Stomach (tissue), 9 donors: ENCODE data around the gene NEAT1. TPM values are rescaled to one million over a fixed set of nuclear protein-coding genes. Genes with fewer than 3 reads are reported as not detected.

Experiments
- DNase-seq, 2 donors: peaks; one replicate each; pipeline versions ENCODE4 v3.0.0 to v3.0.0-alpha.2; 2013 to 2019
- H3K27ac ChIP-seq, 5 donors: fragments of 200-600 bp in 4 of 5; sonication (generic) in 4 of 5; one replicate each; pipeline ENCODE4 v1.5.1; 2013 to 2019; ENCODE audit warnings: mild to moderate bottlenecking in 1 of 5, moderate library complexity in 1 of 5
- H3K27me3 ChIP-seq, 3 donors: fragments of 200-600 bp; sonication (generic); one replicate each; pipeline ENCODE4 v1.5.1; 2017 to 2019; ENCODE audit warnings: mixed run types in 1 of 3
- H3K36me3 ChIP-seq, 4 donors: fragments of 200-600 bp; sonication (generic); 1 replicate in 3 of 4; 2 replicates in 1 of 4; pipeline ENCODE4 v1.5.1; 2016 to 2019
- H3K4me1 ChIP-seq, 4 donors: fragments of 200-600 bp; sonication (generic); one replicate each; pipeline ENCODE4 v1.5.1; 2016 to 2019
- H3K4me3 ChIP-seq, 4 donors: fragments of 200-600 bp; sonication (generic) in 3 of 4; one replicate each; pipeline ENCODE4 v1.5.1; 2016 to 2019; ENCODE audit warnings: mild to moderate bottlenecking in 1 of 4
- H3K9me3 ChIP-seq, 4 donors: fragments of 200-600 bp; sonication (generic); one replicate each; pipeline ENCODE4 v1.5.1; 2016 to 2019
- CTCF ChIP-seq, 7 experiments: fragments of 450-650 bp in 4 of 7; fragments of 200-600 bp in 3 of 7; sonication (generic) in 3 of 7; IDR thresholded peaks; one replicate each; pipeline ENCODE4 v1.5.1; 2016 to 2019; ENCODE audit warnings: antibody characterized with exemption in 7 of 7, control low read depth in 2 of 7, mild to moderate bottlenecking in 1 of 7
- EP300 ChIP-seq: sonication (generic); formaldehyde crosslinking; IDR thresholded peaks from one replicate; pipeline ENCODE4 v1.6.1; 2017; ENCODE audit warnings: antibody characterized with exemption
- POLR2A ChIP-seq, 4 donors: fragments of 450-650 bp; IDR thresholded peaks; one replicate each; pipeline ENCODE4 v1.6.1; 2016; ENCODE audit warnings: antibody characterized with exemption in 4 of 4, control low read depth in 2 of 4, mild to moderate bottlenecking in 1 of 4, moderate library complexity in 1 of 4
- POLR2AphosphoS5 ChIP-seq, 3 donors: sonication (generic); formaldehyde crosslinking; IDR thresholded peaks; one replicate each; pipeline ENCODE4 v1.6.1; 2016; ENCODE audit warnings: antibody characterized with exemption in 3 of 3
- WGBS, 5 donors: extraction: QIAGEN DNeasy Blood & Tissue Kit in 3 of 5; methylation state at CpG; one replicate each; pipeline versions ENCODE4 v1.1.5 to v1.1.7; 2013 to 2018; 5-methylcytosine and 5-hydroxymethylcytosine counted together
- intact Hi-C: fragments of 100-400 bp; cut with DNase I; formaldehyde crosslinking; loops from one replicate; pipeline ENCODE4 v1.15.1; 2023; ENCODE audit warnings: low total_unique reads
- polyA plus RNA-seq, 3 donors: library from polyadenylated mRNA; stranded (reverse); fragments of 200-250 nt; gene quantifications; one replicate each; pipeline ENCODE4 v1.2.3, GENCODE V29; 2013
- total RNA-seq, 5 donors: library from RNA; depleted of rRNA; stranded (reverse); fragments of >200 nt; gene quantifications; one replicate each; pipeline versions ENCODE4 v1.1.0 to v1.2.3, GENCODE V29; 2014 to 2016
- donor health status: healthy with polysubstance abuse.
- donor health status: Bipolar disorder and iron deficiency.
- donor health status: healthy.

Gene NEAT1
- total and polyA plus RNA-seq, 8 donors = 131 to 2,124 (median 707) TPM

- intact Hi-C loops = no loop called here
- Histone ChIP-seq H3K4me3 (peak overlapping the region; percentile 19 to 81 (median 33)), H3K27ac (peak overlapping the region; percentile 98 to 100 (median 99)), H3K9me3 (no peaks in the 10 kb centered on the region), H3K27me3 (no peaks in the 10 kb centered on the region), H3K4me1 (peaks cover 43 to 60% (median 56%) of the 10 kb centered on the region in 4 donors), H3K36me3 (peaks cover 8 to 29% (median 23%) of the 10 kb centered on the region in 4 donors)
- WGBS, 5 donors = 2 to 4% (median 3%) methylated on average over 10 to 18 of the region's 18 CpGs
- TF ChIP-seq POLR2AphosphoS5 (IDR thresholded peaks at IDR 0.05) (peak; percentile 61 to 96 (median 76)), CTCF (IDR thresholded peaks at IDR 0.05) (peak in 6 of 7 experiments; percentile 93 to 99 (median 98)), POLR2A (IDR thresholded peaks at IDR 0.05) (no peak)
- peak; percentile 94 to 96 for DNase-seq
Observed at GRCh38 chr11:65416341-65416824, 6.2 kb upstream of the NEAT1 start.

DNA sequence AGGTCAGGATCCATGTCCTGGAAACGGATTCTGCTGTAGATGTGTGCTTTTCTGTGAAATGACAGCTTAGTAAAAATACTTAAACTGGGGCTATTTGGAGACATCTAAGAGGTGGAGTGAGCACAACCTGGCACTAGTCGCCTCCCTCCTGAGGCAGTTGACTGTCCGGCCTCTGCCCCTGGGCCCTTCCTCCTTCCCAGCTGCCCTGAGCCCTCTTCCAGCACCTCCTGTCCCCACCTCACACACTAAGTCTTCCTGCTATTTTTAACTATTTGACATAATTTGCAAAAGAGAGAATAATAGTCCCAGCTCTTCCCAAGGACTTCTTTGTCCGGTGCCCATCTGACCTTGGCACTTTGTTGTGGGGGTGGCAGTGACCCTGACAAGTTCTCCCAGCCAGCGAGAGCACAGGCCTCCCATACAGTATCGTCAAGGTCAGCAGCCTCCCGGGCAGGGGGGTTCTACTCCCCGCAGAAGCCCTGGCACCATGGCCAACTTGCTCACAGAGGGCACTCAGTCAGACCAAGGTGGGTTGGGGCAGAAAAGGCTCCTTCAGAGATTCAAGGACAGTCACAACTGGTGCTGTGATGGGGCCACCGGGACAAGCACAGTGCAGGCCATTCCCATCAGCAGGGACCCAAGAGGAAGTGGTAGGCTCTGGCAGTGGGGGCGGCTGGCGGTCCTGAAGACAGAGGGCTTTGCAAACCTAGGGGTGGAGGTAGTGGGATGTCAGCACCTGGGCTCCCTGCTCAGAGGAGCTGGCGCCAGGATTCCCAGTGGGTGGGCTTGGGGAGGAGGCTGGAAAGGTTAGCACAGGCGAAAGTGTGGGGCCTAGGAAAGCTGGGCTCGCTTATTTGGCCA lies 5.5 kb upstream of the NEAT1 start:
- Histone ChIP-seq H3K4me3 (peak overlapping the region; percentile 19 to 81 (median 33)), H3K27ac (peak overlapping the region; percentile 98 to 100 (median 99)), H3K4me1 (peaks cover 43 to 65% (median 58%) of the 10 kb centered on the region in 4 donors), H3K27me3 (no peaks in the 10 kb centered on the region), H3K9me3 (no peaks in the 10 kb centered on the region), H3K36me3 (peaks cover 4 to 22% (median 17%) of the 10 kb centered on the region in 4 donors)
- no peak for TF ChIP-seq CTCF (IDR thresholded peaks at IDR 0.05)
- TF ChIP-seq POLR2A (IDR thresholded peaks at IDR 0.05) = no peak
- TF ChIP-seq POLR2AphosphoS5 (IDR thresholded peaks at IDR 0.05) = no peak
- TF ChIP-seq EP300 = no peak
- intact Hi-C loops = no loop called here
- DNase-seq = peak; percentile 44 to 72
- WGBS, 5 donors = 23 to 31% (median 24%) methylated on average over 14 of the region's 14 CpGs

- H3K36me3 ChIP-seq = peaks cover 4 to 14% (median 9%) of the 10 kb centered on the region in 4 donors
- DNase-seq = peak; percentile 50 to 77
- intact Hi-C loops = no loop called here
- H3K4me1 ChIP-seq = peaks cover 43 to 65% (median 58%) of the 10 kb centered on the region in 4 donors
- no peaks in the 10 kb centered on the region for H3K27me3 ChIP-seq
- TF ChIP-seq POLR2AphosphoS5 (IDR thresholded peaks at IDR 0.05) = peak; percentile 2 to 43 (median 17)
- TF ChIP-seq POLR2A (IDR thresholded peaks at IDR 0.05) = no peak
- H3K27ac ChIP-seq = peak overlapping the region; percentile 98 to 100 (median 99)
- 12 to 26% (median 24%) methylated on average over 13 to 19 of the region's 19 CpGs for WGBS, 5 donors
- no peaks in the 10 kb centered on the region for H3K9me3 ChIP-seq
- peak overlapping the region; percentile 19 to 81 (median 33) for H3K4me3 ChIP-seq
Observed at GRCh38 chr11:65417702-65418430, 4.7 kb upstream of the NEAT1 start.

DNA sequence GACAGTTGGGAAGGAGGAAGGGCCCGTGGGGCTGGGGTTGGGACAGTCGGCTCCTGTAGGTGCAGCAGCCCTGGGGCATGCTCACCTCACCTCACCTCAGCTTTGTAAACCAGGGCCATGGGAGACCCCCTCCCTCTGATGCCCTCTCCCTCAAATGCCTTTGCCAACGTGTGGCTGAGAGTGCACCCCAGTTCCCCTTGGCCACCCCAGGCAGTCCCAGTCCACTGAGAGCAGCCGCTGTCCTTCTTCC lies 4.2 kb upstream of the NEAT1 start:
- Histone ChIP-seq H3K4me3 (peak overlapping the region; percentile 19 to 81 (median 33)), H3K27ac (peak overlapping the region; percentile 98 to 100 (median 99)), H3K9me3 (no peaks in the 10 kb centered on the region), H3K4me1 (peaks cover 43 to 65% (median 58%) of the 10 kb centered on the region in 4 donors), H3K36me3 (peaks cover 4 to 10% (median 8%) of the 10 kb centered on the region in 4 donors), H3K27me3 (no peaks in the 10 kb centered on the region)
- DNase-seq = no peak
- TF ChIP-seq EP300 (no peak), CTCF (IDR thresholded peaks at IDR 0.05) (no peak), POLR2AphosphoS5 (IDR thresholded peaks at IDR 0.05) (no peak), POLR2A (IDR thresholded peaks at IDR 0.05) (no peak)
- 2 to 6% (median 3%) methylated on average over 4 of the region's 4 CpGs for WGBS, 5 donors
- intact Hi-C loops = no loop called here
